Effector memory CD4-positive, alpha-beta T cell (primary cell): Measurements from ENCODE around the gene RSU1.

Experiments used
- DNase-seq, 3 donors: peaks; one replicate each; pipeline ENCODE4 v3.0.0-alpha.2; 2020
- H3K27ac ChIP-seq: 2 replicates; pipeline ENCODE4 v1.7.0; 2013; ENCODE audit warnings: mild to moderate bottlenecking, low read length, moderate library complexity; ENCODE audit not compliant: insufficient read depth, poor library complexity, severe bottlenecking
- H3K27me3 ChIP-seq: replicated peaks from 2 replicates; pipeline ENCODE4 v1.7.0; 2013; ENCODE audit warnings: mild to moderate bottlenecking, low read length; ENCODE audit not compliant: insufficient read depth, control insufficient read depth, poor library complexity, severe bottlenecking
- H3K36me3 ChIP-seq: 2 replicates; pipeline ENCODE4 v1.7.0; 2013; ENCODE audit warnings: mild to moderate bottlenecking, low read length, moderate library complexity; ENCODE audit not compliant: control insufficient read depth, insufficient read depth
- H3K4me1 ChIP-seq: 2 replicates; pipeline ENCODE4 v1.7.0; 2013; ENCODE audit warnings: low read length, mild to moderate bottlenecking; ENCODE audit not compliant: control insufficient read depth, insufficient read depth, poor library complexity, severe bottlenecking
- H3K4me3 ChIP-seq: 2 replicates; pipeline ENCODE4 v1.7.0; 2013; ENCODE audit warnings: low read length, low read depth, mild to moderate bottlenecking; ENCODE audit not compliant: insufficient read depth, poor library complexity, severe bottlenecking
- H3K9me3 ChIP-seq: 2 replicates; pipeline ENCODE4 v1.7.0; 2013; ENCODE audit warnings: mild to moderate bottlenecking, low read length, moderate library complexity; ENCODE audit not compliant: control insufficient read depth

The RSU1 gene

DNA sequence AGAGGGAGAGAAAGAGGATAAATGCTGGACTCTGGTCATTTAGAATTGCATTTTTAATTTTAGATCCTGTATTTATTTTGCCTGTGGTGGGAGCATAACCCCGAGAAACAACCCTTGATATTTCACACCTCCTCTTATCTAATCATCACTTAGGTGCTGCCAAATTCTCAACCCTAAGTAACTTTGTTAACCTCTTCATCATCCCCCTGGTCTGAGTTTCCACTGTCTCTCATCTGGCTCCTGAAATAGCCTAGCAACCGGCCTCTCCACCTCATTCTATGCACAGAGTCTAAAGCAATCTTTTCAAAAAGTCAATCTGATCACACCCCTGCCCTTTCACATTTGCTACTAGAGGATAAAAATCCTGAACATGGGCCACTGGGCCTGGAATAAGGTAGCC lies 177.1 kb downstream of the RSU1 start:
- Histone ChIP-seq H3K27me3 (no peaks in the 10 kb centered on the region), H3K9me3 (no peaks in the 10 kb centered on the region), H3K36me3 (no peaks in the 10 kb centered on the region), H3K4me3 (no peak overlapping the region), H3K27ac (no peak overlapping the region), H3K4me1 (no peaks in the 10 kb centered on the region)
- DNase-seq: no peak

DNA sequence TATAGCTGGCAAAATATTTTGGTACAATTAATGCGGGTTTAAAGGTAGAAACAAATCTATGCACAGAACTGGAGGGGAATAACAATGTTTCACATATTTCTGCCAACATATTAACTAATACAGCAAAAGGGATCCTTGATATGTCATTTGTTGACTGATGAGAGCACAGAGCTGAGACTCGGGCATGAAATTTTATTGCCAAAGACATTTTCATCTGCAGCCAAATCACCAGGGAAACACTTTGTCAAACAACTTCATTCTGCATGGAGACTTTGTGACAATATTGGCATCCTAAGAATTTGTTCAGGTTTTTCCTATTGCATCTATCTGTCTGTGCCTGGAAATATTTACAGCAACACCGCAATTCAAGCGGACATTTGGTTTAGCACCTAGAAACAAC lies 177.8 kb downstream of the RSU1 start:
- Histone ChIP-seq H3K27me3 (no peaks in the 10 kb centered on the region), H3K27ac (no peak overlapping the region), H3K4me3 (no peak overlapping the region), H3K36me3 (no peaks in the 10 kb centered on the region), H3K4me1 (no peaks in the 10 kb centered on the region), H3K9me3 (no peaks in the 10 kb centered on the region)
- no peak for DNase-seq

- no peaks in the 10 kb centered on the region for H3K9me3 ChIP-seq
- H3K27me3 ChIP-seq: no peaks in the 10 kb centered on the region
- no peak overlapping the region for H3K4me3 ChIP-seq
- no peak for DNase-seq
- H3K27ac ChIP-seq: no peak overlapping the region
- no peaks in the 10 kb centered on the region for H3K4me1 ChIP-seq
- no peaks in the 10 kb centered on the region for H3K36me3 ChIP-seq
Measured at GRCh38 chr10:16632996-16633395, 184.2 kb downstream of the RSU1 start.

- no peaks in the 10 kb centered on the region for H3K27me3 ChIP-seq
- no peak for DNase-seq
Measured at GRCh38 chr10:16626697-16627096, 190.5 kb downstream of the RSU1 start.

DNA sequence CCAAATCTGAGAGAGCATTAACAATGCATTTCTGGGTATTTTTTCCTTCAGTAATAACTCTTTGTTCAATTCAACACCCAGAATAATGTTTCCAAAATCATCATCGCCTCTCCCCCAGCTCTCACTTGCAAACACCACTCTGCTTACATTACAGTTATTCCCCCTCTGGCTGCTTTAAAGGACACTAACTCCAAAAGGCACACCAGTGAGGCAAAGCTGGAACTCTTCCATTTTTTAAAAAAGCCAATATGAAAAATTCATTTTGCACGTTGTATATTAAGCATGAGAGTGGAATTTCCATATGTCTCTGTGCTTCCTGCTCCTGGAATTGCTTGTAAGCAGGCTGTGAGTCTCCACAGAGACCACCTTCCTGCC lies 204.3 kb downstream of the RSU1 start:
- Histone ChIP-seq H3K9me3 (no peaks in the 10 kb centered on the region), H3K27me3 (no peaks in the 10 kb centered on the region), H3K27ac (no peak overlapping the region), H3K4me1 (no peaks in the 10 kb centered on the region), H3K4me3 (no peak overlapping the region), H3K36me3 (no peaks in the 10 kb centered on the region)
- no peak for DNase-seq

More at GRCh38 chr10:16626697-16627096, 190.5 kb downstream of the RSU1 start:
- H3K9me3 ChIP-seq: no peaks in the 10 kb centered on the region
- H3K36me3 ChIP-seq: no peaks in the 10 kb centered on the region
- H3K27ac ChIP-seq: no peak overlapping the region
- no peak overlapping the region for H3K4me3 ChIP-seq
- no peaks in the 10 kb centered on the region for H3K4me1 ChIP-seq

DNA sequence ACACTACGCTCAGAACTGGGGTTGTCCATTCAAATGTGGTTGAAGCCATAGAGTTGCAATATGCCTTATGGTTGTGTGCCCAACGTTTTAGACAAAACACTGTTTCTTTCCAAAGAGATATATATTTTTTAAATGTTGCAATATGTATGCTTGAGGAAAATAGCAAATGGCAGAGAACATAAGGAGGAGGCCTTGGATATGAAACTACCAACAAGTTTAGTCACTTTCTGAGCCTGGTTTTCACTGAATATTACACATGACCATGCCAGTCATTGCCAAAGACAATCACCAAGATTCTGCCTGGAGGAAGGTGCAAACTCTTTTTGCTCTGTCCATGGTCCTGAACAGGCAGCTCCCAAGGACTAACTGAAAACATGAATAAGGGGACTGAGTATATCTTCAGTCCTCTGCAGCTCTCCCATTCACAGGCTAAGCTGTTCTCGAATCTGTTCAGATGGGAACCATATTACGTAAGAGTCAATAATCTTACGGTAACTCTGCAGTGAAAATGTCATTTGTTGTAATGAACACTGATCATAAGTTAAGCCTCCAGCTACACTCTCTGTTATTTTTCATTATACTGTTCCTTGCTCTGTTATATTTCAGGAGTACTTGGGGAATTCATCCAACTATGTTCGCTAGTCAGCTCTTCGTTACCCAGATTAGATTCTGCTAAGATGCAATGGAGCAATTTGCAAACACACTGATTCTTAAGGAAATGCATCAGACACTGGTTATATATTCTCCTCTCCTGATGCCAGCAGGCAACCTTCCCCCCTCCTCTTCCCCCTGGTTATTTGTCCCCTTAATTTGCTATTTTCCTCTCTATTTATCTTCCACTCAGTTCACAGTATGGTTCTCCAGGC lies 204.9 kb downstream of the RSU1 start:
- no peaks in the 10 kb centered on the region for H3K27me3 ChIP-seq
- no peak for DNase-seq
- no peak overlapping the region for H3K27ac ChIP-seq
- no peaks in the 10 kb centered on the region for H3K9me3 ChIP-seq
- no peak overlapping the region for H3K4me3 ChIP-seq
- H3K36me3 ChIP-seq: no peaks in the 10 kb centered on the region
- H3K4me1 ChIP-seq: no peaks in the 10 kb centered on the region

GRCh38 chr10:16611037-16611436 lies 206.2 kb downstream of the RSU1 start:
- Histone ChIP-seq H3K36me3 (no peaks in the 10 kb centered on the region), H3K4me3 (no peak overlapping the region)

GRCh38 chr10:16609211-16609610 lies 208.0 kb downstream of the RSU1 start:
- no peak for DNase-seq
- H3K9me3 ChIP-seq: no peaks in the 10 kb centered on the region

More at GRCh38 chr10:16611037-16611436, 206.2 kb downstream of the RSU1 start:
- H3K27ac ChIP-seq: no peak overlapping the region
- no peaks in the 10 kb centered on the region for H3K4me1 ChIP-seq
- H3K27me3 ChIP-seq: no peaks in the 10 kb centered on the region
- H3K9me3 ChIP-seq: no peaks in the 10 kb centered on the region
- no peak for DNase-seq

DNA sequence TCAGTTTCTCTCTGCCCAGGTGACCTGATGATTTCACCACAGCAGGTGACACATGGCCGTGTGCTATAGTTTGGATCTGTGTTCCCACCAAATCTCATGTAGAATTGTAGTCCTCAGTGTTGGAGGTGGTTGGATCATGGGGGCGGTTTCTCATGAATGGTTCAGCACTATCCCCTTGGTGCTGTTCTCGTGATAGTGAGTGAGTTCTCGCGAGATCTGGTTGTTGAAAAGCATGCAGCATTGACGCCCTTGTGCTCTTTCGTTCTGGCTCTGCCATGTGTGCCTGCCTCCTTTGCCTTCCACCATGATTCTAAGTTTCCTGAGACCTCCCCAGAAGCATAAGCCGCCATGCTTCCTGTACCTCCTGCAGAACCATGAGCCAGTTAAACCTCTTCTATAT lies 210.3 kb downstream of the RSU1 start:
- no peaks in the 10 kb centered on the region for H3K9me3 ChIP-seq
- no peaks in the 10 kb centered on the region for H3K36me3 ChIP-seq
- no peaks in the 10 kb centered on the region for H3K27me3 ChIP-seq
- no peaks in the 10 kb centered on the region for H3K4me1 ChIP-seq
- H3K4me3 ChIP-seq: no peak overlapping the region
- DNase-seq: no peak
- H3K27ac ChIP-seq: no peak overlapping the region

More at GRCh38 chr10:16609211-16609610, 208.0 kb downstream of the RSU1 start:
- H3K4me1 ChIP-seq: no peaks in the 10 kb centered on the region
- no peak overlapping the region for H3K27ac ChIP-seq
- H3K36me3 ChIP-seq: no peaks in the 10 kb centered on the region
- no peaks in the 10 kb centered on the region for H3K27me3 ChIP-seq
- no peak overlapping the region for H3K4me3 ChIP-seq

- Histone ChIP-seq H3K27ac (no peak overlapping the region), H3K4me3 (no peak overlapping the region), H3K36me3 (no peaks in the 10 kb centered on the region), H3K27me3 (no peaks in the 10 kb centered on the region), H3K4me1 (no peaks in the 10 kb centered on the region), H3K9me3 (no peaks in the 10 kb centered on the region)
- DNase-seq: no peak
Measured at GRCh38 chr10:16606421-16606820, 210.8 kb downstream of the RSU1 start.
